Spleen (tissue), 11 donors: ENCODE data around the gene VCP. TPM values are rescaled to one million over a fixed set of nuclear protein-coding genes. Genes with fewer than 3 reads are reported as not detected.
"Not testable (repeated sequence)": the region's sequence is repeated elsewhere in the genome, so short reads cannot be mapped to it uniquely, and the experiment has no call there.

Source experiments
- DNase-seq: peaks from one replicate; pipeline ENCODE4 v3.0.0-alpha.2; 2020
- H3K27ac ChIP-seq, 8 donors: fragments of 200-600 bp; sonication (generic) in 7 of 8; 1 replicate in 4 of 8; 2 replicates in 4 of 8; pipeline versions ENCODE4 v1.5.0 to v1.8.0; 2016 to 2021; ENCODE audit warnings: inconsistent platforms in 4 of 8, mild to moderate bottlenecking in 4 of 8, moderate library complexity in 1 of 8
- H3K27me3 ChIP-seq, 7 donors: fragments of 200-600 bp; sonication (generic) in 6 of 7; replicated peaks in 1 of 7; 1 replicate in 4 of 7; 2 replicates in 3 of 7; pipeline versions ENCODE4 v1.5.0 to v1.8.0; 2016 to 2021; ENCODE audit warnings: inconsistent platforms in 3 of 7, mild to moderate bottlenecking in 1 of 7
- H3K36me3 ChIP-seq, 6 donors: fragments of 200-600 bp; sonication (generic) in 5 of 6; 1 replicate in 4 of 6; 2 replicates in 2 of 6; pipeline versions ENCODE4 v1.5.0 to v1.8.0; 2016 to 2021; ENCODE audit warnings: inconsistent platforms in 2 of 6
- H3K4me1 ChIP-seq, 6 donors: fragments of 200-600 bp; sonication (generic) in 5 of 6; 1 replicate in 3 of 6; 2 replicates in 3 of 6; pipeline versions ENCODE4 v1.5.0 to v1.8.0; 2016 to 2021; ENCODE audit warnings: inconsistent platforms in 3 of 6
- H3K4me3 ChIP-seq, 8 donors: fragments of 200-600 bp; sonication (generic) in 7 of 8; 1 replicate in 4 of 8; 2 replicates in 4 of 8; pipeline versions ENCODE4 v1.5.0 to v1.8.0; 2016 to 2021; ENCODE audit warnings: inconsistent platforms in 4 of 8, mild to moderate bottlenecking in 4 of 8, moderate library complexity in 2 of 8
- H3K9me3 ChIP-seq, 8 donors: fragments of 200-600 bp; sonication (generic) in 7 of 8; 1 replicate in 4 of 8; 2 replicates in 4 of 8; pipeline versions ENCODE4 v1.5.0 to v1.8.0; 2016 to 2021; ENCODE audit warnings: inconsistent platforms in 4 of 8
- CTCF ChIP-seq, 11 experiments: fragments of 200-600 bp in 7 of 11; fragments of 450-650 bp in 4 of 11; sonication (generic) in 4 of 11; IDR thresholded peaks in 8 of 11; conservative IDR thresholded peaks in 3 of 11; 1 replicate in 7 of 11; 2 replicates in 4 of 11; pipeline versions ENCODE4 v1.4.0 to v1.8.0; 2016 to 2021; ENCODE audit warnings: antibody characterized with exemption in 11 of 11, inconsistent platforms in 4 of 11, mild to moderate bottlenecking in 1 of 11
- POLR2A ChIP-seq, 3 donors: fragments of 450-650 bp; IDR thresholded peaks; one replicate each; pipeline ENCODE4 v1.5.1; 2017; ENCODE audit warnings: antibody characterized with exemption in 3 of 3, mild to moderate bottlenecking in 1 of 3
- POLR2AphosphoS5 ChIP-seq, 3 donors: sonication (generic); formaldehyde crosslinking; IDR thresholded peaks; one replicate each; pipeline ENCODE4 v1.5.1; 2017; ENCODE audit warnings: antibody characterized with exemption in 3 of 3
- WGBS, 5 donors: extraction: QIAGEN DNeasy Blood & Tissue Kit in 3 of 5; methylation state at CpG; one replicate each; pipeline versions ENCODE4 v1.1.5 to v1.1.7; 2013 to 2018; 5-methylcytosine and 5-hydroxymethylcytosine counted together
- intact Hi-C: fragments of 100-400 bp; cut with DNase I; formaldehyde crosslinking; loops from one replicate; pipeline ENCODE4 v1.15.0; 2023; ENCODE audit warnings: low total_unique reads
- polyA plus RNA-seq, 3 donors: library from polyadenylated mRNA; stranded (reverse); fragments of 200-250 nt; gene quantifications; one replicate each; pipeline ENCODE4 v1.2.1, GENCODE V29; 2013
- total RNA-seq, 7 donors: library from RNA; depleted of rRNA in 3 of 7; stranded (reverse); fragments of >200 nt in 3 of 7; fragmentation: NEBNext Ultra II Directional in 4 of 7; extraction: Animal tissue kit (Norgen Biotek cat#: 25700) in 4 of 7; gene quantifications; one replicate each; pipeline versions ENCODE4 v1.1.0 to v1.2.1, GENCODE V29; 2016 to 2021
- donor health status: healthy with polysubstance abuse.
- donor health status: DM: no; HTN: no; CAD: no; lungs with moderate emphysema.
- donor health status: DM: no; HTN: no; CAD: no.
- donor health status: Bipolar disorder and iron deficiency.
- donor health status: healthy.
- donor health status: DM: no; HTN: no; CAD: no.
- donor health status: DM: yes; HTN: yes; CAD: no.

Gene VCP
- total and polyA plus RNA-seq, 10 donors: 48.5 to 269 (median 166) TPM

- Histone ChIP-seq H3K27ac (no peak overlapping the region), H3K4me3 (no peak overlapping the region), H3K27me3 (no peaks in the 10 kb centered on the region), H3K4me1 (peaks cover 0 to 8% (median 0%) of the 10 kb centered on the region in 6 donors), H3K36me3 (peaks cover 0 to 26% (median 0%) of the 10 kb centered on the region in 6 donors), H3K9me3 (no peaks in the 10 kb centered on the region)
- TF ChIP-seq CTCF (IDR thresholded peaks at IDR 0.05 in 8 of 11, conservative IDR thresholded peaks at IDR 0.05 in 3 of 11): no peak
- no peak for TF ChIP-seq POLR2A (IDR thresholded peaks at IDR 0.05)
- intact Hi-C loops: no loop called here
- no peak for DNase-seq
Observed at GRCh38 chr9:35028341-35028740, 44.1 kb downstream of the VCP start.

GRCh38 chr9:35027860-35028259 is 44.6 kb downstream of the VCP start:
- intact Hi-C loops: no loop called here
- TF ChIP-seq CTCF (IDR thresholded peaks at IDR 0.05 in 8 of 11, conservative IDR thresholded peaks at IDR 0.05 in 3 of 11): no peak
- Histone ChIP-seq H3K27me3 (no peaks in the 10 kb centered on the region), H3K4me1 (peaks cover 0 to 11% (median 0%) of the 10 kb centered on the region in 6 donors), H3K27ac (no peak overlapping the region), H3K36me3 (peaks cover 0 to 26% (median 0%) of the 10 kb centered on the region in 6 donors), H3K4me3 (no peak overlapping the region), H3K9me3 (no peaks in the 10 kb centered on the region)
- no peak for DNase-seq
- 38 to 70% (median 56%) methylated on average over 1 of the region's 1 CpG for WGBS, 5 donors

- Histone ChIP-seq H3K27ac (no peak overlapping the region), H3K36me3 (peaks cover 0 to 26% (median 0%) of the 10 kb centered on the region in 6 donors), H3K4me1 (peaks cover 0 to 15% (median 0%) of the 10 kb centered on the region in 6 donors), H3K4me3 (no peak overlapping the region), H3K9me3 (no peaks in the 10 kb centered on the region), H3K27me3 (no peaks in the 10 kb centered on the region)
- WGBS, 5 donors: 62 to 94% (median 86%) methylated on average over 1 of the region's 1 CpG
- intact Hi-C loops: no loop called here
- no peak for DNase-seq
- no peak for TF ChIP-seq CTCF (IDR thresholded peaks at IDR 0.05 in 8 of 11, conservative IDR thresholded peaks at IDR 0.05 in 3 of 11)
- TF ChIP-seq POLR2AphosphoS5 (IDR thresholded peaks at IDR 0.05): no peak
- no peak for TF ChIP-seq POLR2A (IDR thresholded peaks at IDR 0.05)
Observed at GRCh38 chr9:35027374-35027773, 45.1 kb downstream of the VCP start.

GRCh38 chr9:35026671-35027070 is 45.8 kb downstream of the VCP start:
- H3K9me3 ChIP-seq: no peaks in the 10 kb centered on the region
- no peak for TF ChIP-seq POLR2AphosphoS5 (IDR thresholded peaks at IDR 0.05)
- no peak for DNase-seq
- H3K27ac ChIP-seq: no peak overlapping the region
- 62 to 72% (median 63%) methylated on average over 3 of the region's 3 CpGs for WGBS, 5 donors
- no peak overlapping the region for H3K4me3 ChIP-seq
- peaks cover 0 to 26% (median 0%) of the 10 kb centered on the region in 6 donors for H3K36me3 ChIP-seq
- H3K27me3 ChIP-seq: no peaks in the 10 kb centered on the region
- H3K4me1 ChIP-seq: peaks cover 0 to 16% (median 0%) of the 10 kb centered on the region in 6 donors
- intact Hi-C loops: no loop called here

GRCh38 chr9:35023443-35023842 is 49.0 kb downstream of the VCP start:
- DNase-seq, H3K9me3 ChIP-seq, H3K27me3 ChIP-seq, intact Hi-C loops, H3K4me3 ChIP-seq: not testable (repeated sequence)
- peaks cover 0 to 35% (median 0%) of the 10 kb centered on the region in 6 donors for H3K36me3 ChIP-seq
- H3K4me1 ChIP-seq: peaks cover 0 to 16% (median 0%) of the 10 kb centered on the region in 6 donors
- WGBS, 5 donors: 17 to 19% (median 18%) methylated on average over 5 of the region's 5 CpGs
- peak overlapping the region in 2 of 8 donors; percentile 57 to 63 for H3K27ac ChIP-seq
